Neural progenitor cell (in vitro differentiated cells): ENCODE results near the gene CACNA1D.

Source experiments
- CTCF ChIP-seq: fragments of 200-600 bp; sonication (generic); IDR thresholded peaks from 2 replicates; pipeline ENCODE4 v1.5.1; 2017; ENCODE audit warnings: antibody characterized with exemption, mild to moderate bottlenecking
- EZH2 ChIP-seq: fragments of 200-600 bp; sonication (generic); IDR thresholded peaks from 2 replicates; pipeline ENCODE4 v1.6.1; 2017; ENCODE audit warnings: antibody characterized with exemption, mild to moderate bottlenecking, moderate library complexity
- EZH2phosphoT487 ChIP-seq: fragments of 200-600 bp; sonication (generic); IDR thresholded peaks from 2 replicates; pipeline ENCODE4 v1.6.1; 2017; ENCODE audit warnings: antibody characterized with exemption

- TF ChIP-seq CTCF (peak; percentile 84), EZH2 (no peak), EZH2phosphoT487 (no peak)
These were observed 215.7 kb downstream of the CACNA1D start for GRCh38 chr3:53709860-53710674.
